Kidney (tissue), 14 donors: ENCODE results near the gene PLD1. TPM values are rescaled to one million over a fixed set of nuclear protein-coding genes. Genes with fewer than 3 reads are reported as not detected.

Source experiments
- DNase-seq, 5 donors: peaks; one replicate each; pipeline ENCODE4 v3.0.0-alpha.2; 2013 to 2020
- FAIRE-seq: peaks from 2 replicates; lab custom pipeline; 2012; peaks lifted over from hg19 to GRCh38; lab: Jason Lieb, UNC
- H3K27ac ChIP-seq, 2 donors: one replicate each; pipeline ENCODE4 v1.7.0; 2013; ENCODE audit warnings: low read depth in 2 of 2, low read length in 2 of 2, inconsistent platforms in 1 of 2
- H3K27me3 ChIP-seq: one replicate; pipeline ENCODE4 v1.7.1; 2013; ENCODE audit warnings: low read length, inconsistent platforms; ENCODE audit not compliant: control insufficient read depth, insufficient read depth
- H3K36me3 ChIP-seq, 3 donors: one replicate each; pipeline versions ENCODE4 v1.7.0 to v1.7.1; 2013; ENCODE audit warnings: low read length in 3 of 3, control low read depth in 1 of 3, inconsistent platforms in 1 of 3; ENCODE audit not compliant: insufficient read depth in 3 of 3, control insufficient read depth in 2 of 3
- H3K4me1 ChIP-seq, 3 donors: one replicate each; pipeline versions ENCODE4 v1.7.0 to v1.7.1; 2013; ENCODE audit warnings: low read length in 3 of 3, inconsistent platforms in 1 of 3, low read depth in 1 of 3; ENCODE audit not compliant: control insufficient read depth in 2 of 3, insufficient read depth in 2 of 3
- H3K4me3 ChIP-seq, 3 donors: one replicate each; pipeline versions ENCODE4 v1.7.0 to v1.8.1; 2013; ENCODE audit warnings: low read length in 3 of 3, control low read depth in 1 of 3, inconsistent platforms in 1 of 3
- H3K9ac ChIP-seq, 3 donors: one replicate each; pipeline versions ENCODE4 v1.7.0 to v1.7.1; 2013; ENCODE audit warnings: low read length in 3 of 3, control low read depth in 1 of 3, inconsistent platforms in 1 of 3
- H3K9me3 ChIP-seq, 3 donors: one replicate each; pipeline versions ENCODE4 v1.7.0 to v1.7.1; 2013; ENCODE audit warnings: low read length in 3 of 3, control low read depth in 1 of 3, inconsistent platforms in 1 of 3; ENCODE audit not compliant: control insufficient read depth in 2 of 3, insufficient read depth in 1 of 3
- intact Hi-C: fragments of 100-400 bp; cut with DNase I; formaldehyde crosslinking; loops from one replicate; pipeline ENCODE4 v1.11.1; 2022
- polyA plus RNA-seq: library from polyadenylated mRNA; stranded (reverse); fragments of 350-450 nt; fragmentation: Illumina TruSeq; extraction: RNeasy Lipid Tissue Mini Kit (QIAGEN cat#74804); gene quantifications from one replicate; pipeline ENCODE4 v1.2.3, GENCODE V29; 2014; ENCODE audit warnings: low read depth, low replicate concordance; ENCODE audit not compliant: insufficient read depth
- total RNA-seq: library from RNA; stranded (reverse); fragmentation: NEBNext Ultra II Directional; extraction: Animal tissue kit (Norgen Biotek cat#: 25700); gene quantifications from one replicate; pipeline ENCODE4 v1.2.1, GENCODE V29; 2021
- TF ChIP-seq, protein P1 (sequence below): IDR thresholded peaks from 3 replicates; pipeline ENCODE4 v1.5.1; 2012; ENCODE audit warnings: mild to moderate bottlenecking, moderate library complexity, borderline replicate concordance; ENCODE audit not compliant: insufficient read depth; ENCODE audit errors: extremely low read depth
- donor health status: control.
- donor health status: control.
- donor health status: control.
- donor health status: control.
- donor health status: control.
- donor health status: DM: yes; HTN: yes; CAD: no.
- donor health status: Normal renal cell carcinoma (clear cell type).

Gene PLD1
- total and polyA plus RNA-seq, 2 donors from 2014 or later = 11.2 to 24.3 TPM

- FAIRE-seq (no peak), DNase-seq (no peak)
- Histone ChIP-seq H3K27ac (no peak overlapping the region), H3K36me3 (no peaks in the 10 kb centered on the region), H3K9ac (no peak overlapping the region), H3K4me3 (no peak overlapping the region), H3K9me3 (no peaks in the 10 kb centered on the region), H3K4me1 (no peaks in the 10 kb centered on the region), H3K27me3 (no peaks in the 10 kb centered on the region)
- TF ChIP-seq, protein P1, sequence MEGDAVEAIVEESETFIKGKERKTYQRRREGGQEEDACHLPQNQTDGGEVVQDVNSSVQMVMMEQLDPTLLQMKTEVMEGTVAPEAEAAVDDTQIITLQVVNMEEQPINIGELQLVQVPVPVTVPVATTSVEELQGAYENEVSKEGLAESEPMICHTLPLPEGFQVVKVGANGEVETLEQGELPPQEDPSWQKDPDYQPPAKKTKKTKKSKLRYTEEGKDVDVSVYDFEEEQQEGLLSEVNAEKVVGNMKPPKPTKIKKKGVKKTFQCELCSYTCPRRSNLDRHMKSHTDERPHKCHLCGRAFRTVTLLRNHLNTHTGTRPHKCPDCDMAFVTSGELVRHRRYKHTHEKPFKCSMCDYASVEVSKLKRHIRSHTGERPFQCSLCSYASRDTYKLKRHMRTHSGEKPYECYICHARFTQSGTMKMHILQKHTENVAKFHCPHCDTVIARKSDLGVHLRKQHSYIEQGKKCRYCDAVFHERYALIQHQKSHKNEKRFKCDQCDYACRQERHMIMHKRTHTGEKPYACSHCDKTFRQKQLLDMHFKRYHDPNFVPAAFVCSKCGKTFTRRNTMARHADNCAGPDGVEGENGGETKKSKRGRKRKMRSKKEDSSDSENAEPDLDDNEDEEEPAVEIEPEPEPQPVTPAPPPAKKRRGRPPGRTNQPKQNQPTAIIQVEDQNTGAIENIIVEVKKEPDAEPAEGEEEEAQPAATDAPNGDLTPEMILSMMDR = no peak
- intact Hi-C loops = no loop called here
Observed at GRCh38 chr3:171784937-171785336, 25.3 kb downstream of the PLD1 start.

GRCh38 chr3:171784387-171784786 is 25.9 kb downstream of the PLD1 start:
- FAIRE-seq (no peak), DNase-seq (no peak)
- Histone ChIP-seq H3K9ac (no peak overlapping the region), H3K4me1 (no peaks in the 10 kb centered on the region), H3K9me3 (no peaks in the 10 kb centered on the region), H3K27me3 (no peaks in the 10 kb centered on the region), H3K27ac (no peak overlapping the region), H3K36me3 (no peaks in the 10 kb centered on the region), H3K4me3 (no peak overlapping the region)
- TF ChIP-seq, protein P1 = no peak
- intact Hi-C loops = no loop called here

- no peaks in the 10 kb centered on the region for H3K27me3 ChIP-seq
- intact Hi-C loops = no loop called here
- H3K4me3 ChIP-seq = no peak overlapping the region
- H3K9me3 ChIP-seq = no peaks in the 10 kb centered on the region
- DNase-seq (peak in 3 of 5 donors; percentile 45 to 52 (median 45)), FAIRE-seq (no peak)
- TF ChIP-seq, protein P1 = no peak
- H3K36me3 ChIP-seq = no peaks in the 10 kb centered on the region
- no peak overlapping the region for H3K27ac ChIP-seq
- H3K9ac ChIP-seq = no peak overlapping the region
- H3K4me1 ChIP-seq = no peaks in the 10 kb centered on the region
Observed at GRCh38 chr3:171783626-171784025, 26.7 kb downstream of the PLD1 start.

GRCh38 chr3:171783086-171783485 is 27.2 kb downstream of the PLD1 start:
- Histone ChIP-seq H3K36me3 (no peaks in the 10 kb centered on the region), H3K9ac (no peak overlapping the region), H3K9me3 (no peaks in the 10 kb centered on the region), H3K4me3 (no peak overlapping the region), H3K27me3 (no peaks in the 10 kb centered on the region), H3K4me1 (no peaks in the 10 kb centered on the region), H3K27ac (no peak overlapping the region)
- intact Hi-C loops = no loop called here
- TF ChIP-seq, protein P1 = no peak
- DNase-seq = no peak
- FAIRE-seq = no peak
